ENCODE data around the gene SPDYE2B.
"Not testable (repeated sequence)": the region's sequence is repeated elsewhere in the genome, so short reads cannot be mapped to it uniquely, and the experiment has no call there.

DNA sequence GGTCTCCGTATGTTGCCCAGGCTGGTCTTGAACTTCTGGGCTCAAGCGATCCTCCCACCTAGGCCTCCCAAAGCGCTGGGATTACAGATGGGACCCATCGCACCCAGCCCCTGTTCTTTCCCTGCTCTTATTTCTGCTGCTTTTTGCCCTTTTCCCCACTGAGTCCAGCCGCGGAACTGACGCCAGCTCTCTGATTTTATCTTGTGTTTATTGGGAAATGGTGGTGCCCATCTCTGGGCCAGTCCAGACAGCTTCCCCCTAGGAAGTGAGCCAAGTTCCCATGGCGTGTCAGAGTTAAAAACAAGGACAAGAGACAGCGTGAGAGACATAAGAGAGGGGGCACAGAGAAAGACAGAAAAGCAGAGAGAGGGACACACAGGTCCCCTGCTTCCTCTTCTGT is 19.5 kb upstream of the SPDYE2B start:
- TF ChIP-seq POLR2A (IDR thresholded peaks at IDR 0.05; ENCODE audit: low read depth, low read length); POLR2AphosphoS5 (IDR thresholded peaks at IDR 0.05; ENCODE audit: low read depth, low read length); TAF1 (IDR thresholded peaks at IDR 0.05; ENCODE audit: borderline replicate concordance, low read depth, low read length): not testable (repeated sequence)
